GM19193 (cell line): ENCODE measurements around the gene ATP5F1D.

ENCODE experiments used
- POLR2A ChIP-seq: IDR thresholded peaks from 4 replicates; pipeline ENCODE4 v1.6.1; 2011; ENCODE audit not compliant: insufficient read depth, insufficient read length; ENCODE audit errors: extremely low read depth

The ATP5F1D gene

GRCh38 chr19:1228161-1228957, 13.2 kb upstream of the ATP5F1D start:
- TF ChIP-seq POLR2A = no peak

GRCh38 chr19:1229056-1229923, 12.3 kb upstream of the ATP5F1D start:
- TF ChIP-seq POLR2A = no peak

GRCh38 chr19:1229924-1230782, 11.4 kb upstream of the ATP5F1D start:
- no peak for TF ChIP-seq POLR2A

- no peak for TF ChIP-seq POLR2A
Measured at GRCh38 chr19:1230783-1231489, 10.6 kb upstream of the ATP5F1D start.

GRCh38 chr19:1231729-1232637, 9.6 kb upstream of the ATP5F1D start:
- TF ChIP-seq POLR2A = no peak

GRCh38 chr19:1232652-1233072, 8.9 kb upstream of the ATP5F1D start:
- TF ChIP-seq POLR2A = no peak

- TF ChIP-seq POLR2A = no peak
Measured at GRCh38 chr19:1233115-1233667, 8.4 kb upstream of the ATP5F1D start.

GRCh38 chr19:1234051-1234954, 7.2 kb upstream of the ATP5F1D start:
- no peak for TF ChIP-seq POLR2A

GRCh38 chr19:1234955-1235380, 6.6 kb upstream of the ATP5F1D start:
- TF ChIP-seq POLR2A = no peak

GRCh38 chr19:1235625-1236538, 5.7 kb upstream of the ATP5F1D start:
- TF ChIP-seq POLR2A = no peak

GRCh38 chr19:1236576-1236975, 5.0 kb upstream of the ATP5F1D start:
- no peak for TF ChIP-seq POLR2A
